ENCODE results near the gene ZDHHC11B.
"Not testable (repeated sequence)": the region's sequence is repeated elsewhere in the genome, so short reads cannot be mapped to it uniquely, and the experiment has no call there.

ZDHHC11B gene

GRCh38 chr5:695475-695874 is 89.1 kb downstream of the ZDHHC11B start:
- H3K36me3 ChIP-seq (ENCODE audit: control insufficient read depth in 1 of 2, insufficient read depth in 2 of 2, low read length in 2 of 2); H3K9me3 ChIP-seq (ENCODE audit: control insufficient read depth in 1 of 2, low read length in 2 of 2); H3K9ac ChIP-seq (ENCODE audit: low read depth in 1 of 2, low read length in 2 of 2); H3K27me3 ChIP-seq (ENCODE audit: control insufficient read depth in 1 of 2, insufficient read depth in 2 of 2, low read length in 2 of 2); H3K27ac ChIP-seq (ENCODE audit: low read depth, low read length); H3K4me3 ChIP-seq (ENCODE audit: low read depth in 1 of 2, low read length in 2 of 2); H3K4me1 ChIP-seq (ENCODE audit: control insufficient read depth in 1 of 2, insufficient read depth in 2 of 2, low read length in 2 of 2): not testable (repeated sequence)

DNA sequence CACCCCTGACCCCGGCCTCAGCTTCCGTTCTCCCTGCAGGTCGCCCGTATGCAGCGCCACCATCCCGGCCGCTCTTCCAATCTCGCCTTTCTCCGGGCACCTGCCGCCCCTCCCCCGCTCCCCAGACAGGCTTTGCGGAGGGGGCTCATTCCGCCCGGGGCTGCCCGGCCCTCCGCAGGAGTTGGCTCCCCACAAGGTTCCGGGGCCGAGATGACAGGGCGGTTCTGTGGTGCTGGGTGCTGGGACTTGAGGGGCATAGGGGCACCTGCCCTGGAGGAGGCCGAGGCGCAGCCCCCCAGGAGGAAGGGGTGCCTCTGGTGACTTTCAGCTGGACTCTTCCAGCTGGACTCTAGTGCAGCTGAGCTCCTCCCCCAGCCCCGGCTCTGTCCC is 90.5 kb downstream of the ZDHHC11B start:
- H3K27me3 ChIP-seq (ENCODE audit: control insufficient read depth in 1 of 2, insufficient read depth in 2 of 2, low read length in 2 of 2) = not testable (repeated sequence)

DNA sequence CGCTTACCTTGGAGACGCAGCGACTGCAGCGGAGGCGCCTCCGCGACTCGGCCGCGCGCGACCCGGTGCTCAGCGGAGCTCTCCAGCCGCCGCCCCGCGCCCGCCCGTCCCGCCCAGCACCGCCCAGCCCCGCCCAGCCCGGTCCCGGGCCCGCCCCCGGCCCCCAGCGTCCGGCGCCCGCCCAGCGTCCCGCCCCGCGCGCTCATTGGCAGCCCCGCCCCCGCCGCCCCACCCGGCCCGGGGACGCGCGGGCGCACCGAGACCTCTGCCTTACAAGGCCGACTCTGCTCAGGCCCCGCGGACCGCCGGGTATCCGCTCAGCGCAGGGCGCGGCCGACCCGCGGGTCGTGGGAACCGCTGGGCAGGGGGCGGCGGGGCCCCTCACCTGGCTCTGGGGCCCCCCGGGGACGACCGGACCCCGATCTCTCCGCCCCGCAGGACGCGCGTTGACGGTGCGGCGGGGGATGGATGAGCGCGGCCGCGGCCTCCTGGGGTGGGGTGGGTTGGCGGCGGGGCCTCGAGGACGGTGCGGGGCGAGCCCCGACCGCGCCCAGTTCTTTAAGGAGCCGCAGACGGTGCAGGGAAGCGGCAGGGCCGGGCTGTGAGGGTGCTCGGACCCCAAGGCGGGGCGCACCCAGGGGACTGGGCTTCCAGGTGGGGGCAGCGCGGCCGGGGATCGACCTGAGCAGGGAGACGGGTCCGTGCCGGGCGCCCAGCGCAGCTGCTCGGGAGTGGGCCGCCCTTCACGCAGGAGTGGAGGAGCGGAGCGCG is 91.1 kb downstream of the ZDHHC11B start, which contains the start of gene TPPP:
Gene TPPP, minus strand, starts transcription at position 82 of the 771 bp plus-strand sequence. CDS start 15,292 bp downstream, outside the sequence.
- not testable (repeated sequence) for H3K4me1 ChIP-seq (ENCODE audit: control insufficient read depth in 1 of 2, insufficient read depth in 2 of 2, low read length in 2 of 2); H3K9me3 ChIP-seq (ENCODE audit: control insufficient read depth in 1 of 2, low read length in 2 of 2); H3K27ac ChIP-seq (ENCODE audit: low read depth, low read length); H3K27me3 ChIP-seq (ENCODE audit: control insufficient read depth in 1 of 2, insufficient read depth in 2 of 2, low read length in 2 of 2); H3K36me3 ChIP-seq (ENCODE audit: control insufficient read depth in 1 of 2, insufficient read depth in 2 of 2, low read length in 2 of 2)
- peak within 1 kb of the TSS; percentile 22 to 65 for H3K4me3 ChIP-seq (ENCODE audit: low read depth in 1 of 2, low read length in 2 of 2)
- H3K9ac ChIP-seq (ENCODE audit: low read depth in 1 of 2, low read length in 2 of 2) = peak within 1 kb of the TSS in 1 of 2 donors; percentile 57

More for the DNA sequence above, 90.5 kb downstream of the ZDHHC11B start:
- H3K9ac ChIP-seq (ENCODE audit: low read depth in 1 of 2, low read length in 2 of 2); H3K9me3 ChIP-seq (ENCODE audit: control insufficient read depth in 1 of 2, low read length in 2 of 2); H3K4me1 ChIP-seq (ENCODE audit: control insufficient read depth in 1 of 2, insufficient read depth in 2 of 2, low read length in 2 of 2); H3K27ac ChIP-seq (ENCODE audit: low read depth, low read length); H3K36me3 ChIP-seq (ENCODE audit: control insufficient read depth in 1 of 2, insufficient read depth in 2 of 2, low read length in 2 of 2): not testable (repeated sequence)
- H3K4me3 ChIP-seq (ENCODE audit: low read depth in 1 of 2, low read length in 2 of 2) = peak overlapping the region in 1 of 2 donors; percentile 16

- not testable (repeated sequence) for H3K27ac ChIP-seq (ENCODE audit: low read depth, low read length); H3K27me3 ChIP-seq (ENCODE audit: control insufficient read depth in 1 of 2, insufficient read depth in 2 of 2, low read length in 2 of 2); H3K9me3 ChIP-seq (ENCODE audit: control insufficient read depth in 1 of 2, low read length in 2 of 2); H3K36me3 ChIP-seq (ENCODE audit: control insufficient read depth in 1 of 2, insufficient read depth in 2 of 2, low read length in 2 of 2); H3K4me1 ChIP-seq (ENCODE audit: control insufficient read depth in 1 of 2, insufficient read depth in 2 of 2, low read length in 2 of 2)
- Histone ChIP-seq H3K4me3 (ENCODE audit: low read depth in 1 of 2, low read length in 2 of 2) (peak overlapping the region; percentile 22 to 65), H3K9ac (ENCODE audit: low read depth in 1 of 2, low read length in 2 of 2) (peak overlapping the region in 1 of 2 donors; percentile 57)
Observed at GRCh38 chr5:692529-693041, 91.9 kb downstream of the ZDHHC11B start.

- H3K9me3 ChIP-seq (ENCODE audit: control insufficient read depth in 1 of 2, low read length in 2 of 2) = no peaks in the 10 kb centered on the region
- no peaks in the 10 kb centered on the region for H3K4me1 ChIP-seq (ENCODE audit: control insufficient read depth in 1 of 2, insufficient read depth in 2 of 2, low read length in 2 of 2)
- H3K27me3 ChIP-seq (ENCODE audit: control insufficient read depth in 1 of 2, insufficient read depth in 2 of 2, low read length in 2 of 2) = no peaks in the 10 kb centered on the region
- H3K27ac ChIP-seq (ENCODE audit: low read depth, low read length) = no peak overlapping the region
- H3K4me3 ChIP-seq (ENCODE audit: low read depth in 1 of 2, low read length in 2 of 2) = peak overlapping the region in 1 of 2 donors; percentile 65
- H3K36me3 ChIP-seq (ENCODE audit: control insufficient read depth in 1 of 2, insufficient read depth in 2 of 2, low read length in 2 of 2) = no peaks in the 10 kb centered on the region
- peak overlapping the region in 1 of 2 donors; percentile 57 for H3K9ac ChIP-seq (ENCODE audit: low read depth in 1 of 2, low read length in 2 of 2)
Observed at GRCh38 chr5:691817-692528, 92.6 kb downstream of the ZDHHC11B start.

DNA sequence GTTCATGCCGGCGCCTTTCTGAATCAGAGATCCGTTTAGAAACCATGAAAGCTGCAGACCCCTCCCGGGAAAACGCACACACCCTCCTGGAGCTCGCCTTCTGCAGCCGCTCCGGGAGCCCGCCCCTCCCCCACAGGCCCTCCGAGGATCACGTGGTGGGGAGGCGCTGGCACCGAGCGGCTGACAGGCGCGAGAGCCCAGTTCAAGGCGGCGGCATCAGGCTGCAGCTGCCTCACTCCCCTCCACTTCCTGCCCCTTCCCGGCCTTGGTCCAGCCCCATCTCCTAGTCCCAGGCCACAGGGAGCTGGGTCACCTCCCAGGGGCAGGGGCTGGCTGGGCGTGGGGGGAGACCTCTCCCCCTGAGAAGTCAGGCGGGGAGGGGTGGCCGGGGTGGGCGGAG is 93.5 kb downstream of the ZDHHC11B start:
- H3K27ac ChIP-seq (ENCODE audit: low read depth, low read length); H3K9me3 ChIP-seq (ENCODE audit: control insufficient read depth in 1 of 2, low read length in 2 of 2); H3K9ac ChIP-seq (ENCODE audit: low read depth in 1 of 2, low read length in 2 of 2); H3K4me1 ChIP-seq (ENCODE audit: control insufficient read depth in 1 of 2, insufficient read depth in 2 of 2, low read length in 2 of 2); H3K36me3 ChIP-seq (ENCODE audit: control insufficient read depth in 1 of 2, insufficient read depth in 2 of 2, low read length in 2 of 2); H3K4me3 ChIP-seq (ENCODE audit: low read depth in 1 of 2, low read length in 2 of 2); H3K27me3 ChIP-seq (ENCODE audit: control insufficient read depth in 1 of 2, insufficient read depth in 2 of 2, low read length in 2 of 2): not testable (repeated sequence)

DNA sequence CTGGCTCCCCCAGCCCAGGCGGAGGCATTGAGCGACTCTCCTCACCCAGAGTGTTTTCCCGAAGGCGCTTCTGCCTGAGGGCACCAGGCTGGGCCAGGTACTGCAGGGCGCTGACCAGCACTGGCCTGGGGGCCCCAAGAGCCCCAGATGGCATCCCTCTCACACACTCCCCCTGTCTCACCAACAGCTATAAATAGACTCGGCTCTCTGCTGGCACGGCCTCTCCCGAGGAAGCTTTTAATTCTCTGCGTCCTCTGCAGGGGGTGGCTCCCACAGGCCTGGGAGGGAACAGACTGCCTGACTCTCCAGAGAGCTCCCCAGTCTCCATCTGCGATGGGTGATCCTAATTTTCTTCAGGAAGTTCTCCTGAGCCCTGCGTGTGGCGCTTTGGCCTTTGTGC is 94.2 kb downstream of the ZDHHC11B start:
- not testable (repeated sequence) for H3K9ac ChIP-seq (ENCODE audit: low read depth in 1 of 2, low read length in 2 of 2); H3K27me3 ChIP-seq (ENCODE audit: control insufficient read depth in 1 of 2, insufficient read depth in 2 of 2, low read length in 2 of 2); H3K4me1 ChIP-seq (ENCODE audit: control insufficient read depth in 1 of 2, insufficient read depth in 2 of 2, low read length in 2 of 2); H3K4me3 ChIP-seq (ENCODE audit: low read depth in 1 of 2, low read length in 2 of 2); H3K27ac ChIP-seq (ENCODE audit: low read depth, low read length); H3K9me3 ChIP-seq (ENCODE audit: control insufficient read depth in 1 of 2, low read length in 2 of 2); H3K36me3 ChIP-seq (ENCODE audit: control insufficient read depth in 1 of 2, insufficient read depth in 2 of 2, low read length in 2 of 2)

DNA sequence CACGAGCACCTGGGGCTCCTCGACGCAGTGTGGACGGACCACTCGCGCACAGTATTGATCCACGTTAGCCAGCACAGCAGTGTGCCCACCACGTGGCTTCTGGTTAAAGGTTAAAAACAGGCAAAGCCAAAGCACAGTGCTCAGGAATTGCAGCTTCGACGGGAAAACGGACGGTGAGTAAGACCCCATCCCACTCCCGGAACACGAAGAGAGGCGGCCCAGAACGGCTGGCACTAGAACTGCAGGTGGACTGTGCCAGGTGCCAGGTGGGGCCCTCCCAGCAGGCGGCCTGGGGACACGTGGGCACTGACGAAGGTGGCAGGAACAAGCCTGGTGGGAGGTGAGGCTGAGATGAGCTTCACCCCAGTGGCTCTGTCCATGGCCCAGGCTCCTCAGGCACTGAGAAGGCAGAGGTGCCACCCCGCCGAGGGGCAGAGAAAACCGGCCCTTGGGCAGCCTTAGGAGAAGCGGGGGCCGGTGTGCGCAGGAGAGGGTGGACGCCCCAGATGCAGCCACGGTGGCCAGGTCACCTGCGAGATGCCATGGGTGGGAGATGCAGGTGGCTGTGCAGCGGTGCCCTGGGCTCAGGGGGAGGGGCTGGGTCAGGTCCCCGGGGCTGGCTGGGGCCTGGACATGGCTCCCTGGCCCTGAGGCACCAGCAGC is 96.0 kb downstream of the ZDHHC11B start:
- not testable (repeated sequence) for H3K36me3 ChIP-seq (ENCODE audit: control insufficient read depth in 1 of 2, insufficient read depth in 2 of 2, low read length in 2 of 2); H3K4me3 ChIP-seq (ENCODE audit: low read depth in 1 of 2, low read length in 2 of 2); H3K9me3 ChIP-seq (ENCODE audit: control insufficient read depth in 1 of 2, low read length in 2 of 2); H3K4me1 ChIP-seq (ENCODE audit: control insufficient read depth in 1 of 2, insufficient read depth in 2 of 2, low read length in 2 of 2); H3K27me3 ChIP-seq (ENCODE audit: control insufficient read depth in 1 of 2, insufficient read depth in 2 of 2, low read length in 2 of 2); H3K27ac ChIP-seq (ENCODE audit: low read depth, low read length); H3K9ac ChIP-seq (ENCODE audit: low read depth in 1 of 2, low read length in 2 of 2)

- not testable (repeated sequence) for H3K27me3 ChIP-seq (ENCODE audit: control insufficient read depth in 1 of 2, insufficient read depth in 2 of 2, low read length in 2 of 2); H3K9me3 ChIP-seq (ENCODE audit: control insufficient read depth in 1 of 2, low read length in 2 of 2)
Observed at GRCh38 chr5:686936-687335, 97.6 kb downstream of the ZDHHC11B start.

GRCh38 chr5:686172-686523 is 98.4 kb downstream of the ZDHHC11B start:
- H3K27ac ChIP-seq (ENCODE audit: low read depth, low read length); H3K4me3 ChIP-seq (ENCODE audit: low read depth in 1 of 2, low read length in 2 of 2); H3K27me3 ChIP-seq (ENCODE audit: control insufficient read depth in 1 of 2, insufficient read depth in 2 of 2, low read length in 2 of 2): not testable (repeated sequence)

More at GRCh38 chr5:686936-687335, 97.6 kb downstream of the ZDHHC11B start:
- H3K9ac ChIP-seq (ENCODE audit: low read depth in 1 of 2, low read length in 2 of 2); H3K4me3 ChIP-seq (ENCODE audit: low read depth in 1 of 2, low read length in 2 of 2); H3K36me3 ChIP-seq (ENCODE audit: control insufficient read depth in 1 of 2, insufficient read depth in 2 of 2, low read length in 2 of 2); H3K4me1 ChIP-seq (ENCODE audit: control insufficient read depth in 1 of 2, insufficient read depth in 2 of 2, low read length in 2 of 2); H3K27ac ChIP-seq (ENCODE audit: low read depth, low read length): not testable (repeated sequence)

More at GRCh38 chr5:686172-686523, 98.4 kb downstream of the ZDHHC11B start:
- H3K9me3 ChIP-seq (ENCODE audit: control insufficient read depth in 1 of 2, low read length in 2 of 2); H3K9ac ChIP-seq (ENCODE audit: low read depth in 1 of 2, low read length in 2 of 2); H3K4me1 ChIP-seq (ENCODE audit: control insufficient read depth in 1 of 2, insufficient read depth in 2 of 2, low read length in 2 of 2); H3K36me3 ChIP-seq (ENCODE audit: control insufficient read depth in 1 of 2, insufficient read depth in 2 of 2, low read length in 2 of 2): not testable (repeated sequence)

All from duodenal mucosa (tissue), 2 donors.